Panc1 (cell line): Measurements from ENCODE around the gene SPACA6. TPM values are rescaled to one million over a fixed set of nuclear protein-coding genes. Genes with fewer than 3 reads are reported as not detected.

Experiments
- ATAC-seq: fragments of 200-7000 bp; cut with Tn5 transposase; 2 replicates; pipeline ENCODE4 v1.9.1; 2020; ENCODE audit warnings: mild to moderate bottlenecking, moderate library complexity
- BruUV-seq: library from RNA; stranded (reverse); fragments of 400-500 nt; replicated peaks from 2 replicates; lab custom pipeline; 2021; lab: Mats Ljungman, UMichigan
- CTCF ChIA-PET: fragments of 300-600 bp; sonication (Branson Sonifier 250); formaldehyde crosslinking; loops from one replicate; lab custom pipeline; 2022; ENCODE audit warnings: antibody characterized with exemption; lab: Charles Lee
- POLR2A ChIA-PET: fragments of 300-600 bp; sonication (Branson Sonifier 250); formaldehyde crosslinking; loops from one replicate; lab custom pipeline; 2022; ENCODE audit warnings: antibody characterized with exemption; lab: Charles Lee
- DNase-seq: peaks from one replicate; pipeline ENCODE4 v3.0.0-alpha.2; 2010; ENCODE audit warnings: low read depth, low spot score
- H3K27ac ChIP-seq: 2 replicates; pipeline ENCODE4 v1.5.1; 2011; ENCODE audit warnings: mild to moderate bottlenecking, low read length, inconsistent platforms
- H3K27me3 ChIP-seq: fragments of 200-500 bp; sonication (Bioruptor generic); 2 replicates; pipeline ENCODE4 v1.6.0; 2014; ENCODE audit warnings: low read length, inconsistent platforms; ENCODE audit not compliant: control insufficient read depth, insufficient read depth
- H3K36me3 ChIP-seq: fragments of 200-500 bp; sonication (Bioruptor generic); 2 replicates; pipeline ENCODE4 v1.5.1; 2014; ENCODE audit warnings: inconsistent platforms, mild to moderate bottlenecking, low read length, moderate library complexity; ENCODE audit not compliant: control insufficient read depth, insufficient read depth
- H3K4me1 ChIP-seq: 2 replicates; pipeline ENCODE4 v1.5.1; 2011; ENCODE audit warnings: inconsistent platforms, mild to moderate bottlenecking, low read length, moderate library complexity; ENCODE audit not compliant: control insufficient read depth, insufficient read depth
- H3K4me3 ChIP-seq, 2 experiments: 2 replicates each; pipeline ENCODE4 v1.5.1; 2011 to 2012; ENCODE audit warnings: low read depth in 2 of 2, low read length in 2 of 2, mild to moderate bottlenecking in 2 of 2, inconsistent platforms in 1 of 2, moderate library complexity in 1 of 2
- H3K9me3 ChIP-seq: fragments of 200-500 bp; sonication (Bioruptor generic); 2 replicates; pipeline ENCODE4 v1.5.1; 2014; ENCODE audit warnings: low read depth, mild to moderate bottlenecking, inconsistent platforms, low read length, moderate library complexity; ENCODE audit not compliant: control insufficient read depth, insufficient read depth
- POLR2AphosphoS5 ChIP-seq: IDR thresholded peaks from 2 replicates; pipeline ENCODE4 v1.6.1; 2012; ENCODE audit warnings: mild to moderate bottlenecking, low read depth, low read length, moderate library complexity
- SIN3A ChIP-seq: IDR thresholded peaks from 2 replicates; pipeline ENCODE4 v1.6.1; 2012; ENCODE audit warnings: low read depth, mild to moderate bottlenecking, low read length, moderate library complexity, borderline replicate concordance; ENCODE audit not compliant: insufficient read depth
- TCF7L2 ChIP-seq: IDR thresholded peaks from 2 replicates; pipeline ENCODE4 v1.6.1; 2011; ENCODE audit warnings: mild to moderate bottlenecking, low read depth, low read length, inconsistent platforms
- in situ Hi-C: cut with HindIII; loops from 2 replicates; pipeline ENCODE4 v1.10.0; 2016; ENCODE audit warnings: low sequenced_read_pairs, low pct_unique_long_range_greater_than_20kb
- intact Hi-C: fragments of 100-400 bp; cut with micrococcal nuclease; formaldehyde crosslinking; loops from one replicate; pipeline ENCODE4 v1.10.0; 2022; ENCODE audit not compliant: unreplicated experiment
- total RNA-seq: library from RNA; stranded (reverse); gene quantifications from one replicate; pipeline ENCODE4 v1.2.1, GENCODE V29; 2021; ENCODE audit not compliant: unreplicated experiment
- TF ChIP-seq, protein P1 (sequence below), 2 experiments: IDR thresholded peaks; 2 replicates each; pipeline ENCODE4 v1.6.1; 2011 to 2012; ENCODE audit warnings: low read depth in 2 of 2, control low read depth in 1 of 2, low read length in 1 of 2, mild to moderate bottlenecking in 1 of 2, moderate library complexity in 1 of 2; ENCODE audit not compliant: insufficient read depth in 1 of 2
- TF ChIP-seq, protein P2 (sequence below): fragments of 450-650 bp; IDR thresholded peaks from 2 replicates; pipeline ENCODE4 v1.5.1; 2017; ENCODE audit warnings: mild to moderate bottlenecking

SPACA6 gene
- total RNA-seq, 1 experiment from 2014 or later: 14.3 TPM

DNA sequence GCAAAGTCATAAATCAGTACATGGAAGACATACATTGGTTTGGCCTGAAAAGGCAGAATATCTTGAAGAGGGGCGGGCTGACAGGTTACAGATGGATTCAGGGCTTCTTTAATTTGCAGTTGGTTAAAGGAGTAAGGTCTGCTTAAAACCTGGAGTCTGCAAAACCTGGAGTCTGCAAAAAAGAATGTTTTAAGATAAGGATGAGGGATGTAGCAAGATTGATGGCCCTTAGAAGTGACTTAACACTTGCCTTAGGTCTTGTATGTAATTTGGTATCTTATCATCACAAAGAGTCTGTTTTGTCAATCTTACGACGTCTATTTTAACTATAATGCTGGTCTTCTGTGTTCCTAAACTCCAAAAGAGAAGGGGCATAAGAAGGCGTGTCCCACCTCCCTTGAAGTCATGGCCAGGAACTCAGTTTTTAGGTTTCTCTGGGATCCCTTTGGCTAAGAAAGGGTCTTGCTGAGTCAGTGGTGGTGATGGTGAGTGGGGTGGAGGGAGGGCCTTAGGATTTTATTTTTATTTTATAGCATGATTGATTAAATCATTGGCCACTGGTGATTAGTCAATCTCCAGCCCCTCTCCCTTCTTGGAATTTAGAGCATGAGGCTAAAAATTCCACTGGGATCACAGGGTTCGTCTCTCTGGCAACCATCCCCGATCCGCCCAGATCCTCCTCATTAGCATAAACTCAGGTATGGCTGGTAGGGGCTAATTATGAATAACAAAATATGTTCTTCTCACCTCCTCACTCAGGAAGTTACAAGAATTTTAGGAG is 40.8 kb downstream of the SPACA6 start:
- Histone ChIP-seq H3K4me1 (no peaks in the 10 kb centered on the region), H3K36me3 (no peaks in the 10 kb centered on the region), H3K27ac (no peak overlapping the region), H3K27me3 (peaks cover 3% of the 10 kb centered on the region; the same call in 1 of the 2 replicates), H3K4me3 (no peak overlapping the region), H3K9me3 (no peaks in the 10 kb centered on the region)
- ChIA-PET CTCF (no interaction called here), POLR2A (no interaction called here)
- ATAC-seq (no peak), DNase-seq (no peak)
- in situ Hi-C loops: no loop called here
- TF ChIP-seq SIN3A (no peak), POLR2AphosphoS5 (no peak), TCF7L2 (no peak)
- TF ChIP-seq, protein P1, sequence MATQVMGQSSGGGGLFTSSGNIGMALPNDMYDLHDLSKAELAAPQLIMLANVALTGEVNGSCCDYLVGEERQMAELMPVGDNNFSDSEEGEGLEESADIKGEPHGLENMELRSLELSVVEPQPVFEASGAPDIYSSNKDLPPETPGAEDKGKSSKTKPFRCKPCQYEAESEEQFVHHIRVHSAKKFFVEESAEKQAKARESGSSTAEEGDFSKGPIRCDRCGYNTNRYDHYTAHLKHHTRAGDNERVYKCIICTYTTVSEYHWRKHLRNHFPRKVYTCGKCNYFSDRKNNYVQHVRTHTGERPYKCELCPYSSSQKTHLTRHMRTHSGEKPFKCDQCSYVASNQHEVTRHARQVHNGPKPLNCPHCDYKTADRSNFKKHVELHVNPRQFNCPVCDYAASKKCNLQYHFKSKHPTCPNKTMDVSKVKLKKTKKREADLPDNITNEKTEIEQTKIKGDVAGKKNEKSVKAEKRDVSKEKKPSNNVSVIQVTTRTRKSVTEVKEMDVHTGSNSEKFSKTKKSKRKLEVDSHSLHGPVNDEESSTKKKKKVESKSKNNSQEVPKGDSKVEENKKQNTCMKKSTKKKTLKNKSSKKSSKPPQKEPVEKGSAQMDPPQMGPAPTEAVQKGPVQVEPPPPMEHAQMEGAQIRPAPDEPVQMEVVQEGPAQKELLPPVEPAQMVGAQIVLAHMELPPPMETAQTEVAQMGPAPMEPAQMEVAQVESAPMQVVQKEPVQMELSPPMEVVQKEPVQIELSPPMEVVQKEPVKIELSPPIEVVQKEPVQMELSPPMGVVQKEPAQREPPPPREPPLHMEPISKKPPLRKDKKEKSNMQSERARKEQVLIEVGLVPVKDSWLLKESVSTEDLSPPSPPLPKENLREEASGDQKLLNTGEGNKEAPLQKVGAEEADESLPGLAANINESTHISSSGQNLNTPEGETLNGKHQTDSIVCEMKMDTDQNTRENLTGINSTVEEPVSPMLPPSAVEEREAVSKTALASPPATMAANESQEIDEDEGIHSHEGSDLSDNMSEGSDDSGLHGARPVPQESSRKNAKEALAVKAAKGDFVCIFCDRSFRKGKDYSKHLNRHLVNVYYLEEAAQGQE (IDR thresholded peaks at IDR 0.05; ENCODE audit: insufficient read depth in 1 of 2, low read depth in 2 of 2, low read length in 1 of 2): no peak
- TF ChIP-seq, protein P2, sequence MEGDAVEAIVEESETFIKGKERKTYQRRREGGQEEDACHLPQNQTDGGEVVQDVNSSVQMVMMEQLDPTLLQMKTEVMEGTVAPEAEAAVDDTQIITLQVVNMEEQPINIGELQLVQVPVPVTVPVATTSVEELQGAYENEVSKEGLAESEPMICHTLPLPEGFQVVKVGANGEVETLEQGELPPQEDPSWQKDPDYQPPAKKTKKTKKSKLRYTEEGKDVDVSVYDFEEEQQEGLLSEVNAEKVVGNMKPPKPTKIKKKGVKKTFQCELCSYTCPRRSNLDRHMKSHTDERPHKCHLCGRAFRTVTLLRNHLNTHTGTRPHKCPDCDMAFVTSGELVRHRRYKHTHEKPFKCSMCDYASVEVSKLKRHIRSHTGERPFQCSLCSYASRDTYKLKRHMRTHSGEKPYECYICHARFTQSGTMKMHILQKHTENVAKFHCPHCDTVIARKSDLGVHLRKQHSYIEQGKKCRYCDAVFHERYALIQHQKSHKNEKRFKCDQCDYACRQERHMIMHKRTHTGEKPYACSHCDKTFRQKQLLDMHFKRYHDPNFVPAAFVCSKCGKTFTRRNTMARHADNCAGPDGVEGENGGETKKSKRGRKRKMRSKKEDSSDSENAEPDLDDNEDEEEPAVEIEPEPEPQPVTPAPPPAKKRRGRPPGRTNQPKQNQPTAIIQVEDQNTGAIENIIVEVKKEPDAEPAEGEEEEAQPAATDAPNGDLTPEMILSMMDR: no peak
- intact Hi-C loops: no loop called here
- no TSS peak for BruUV-seq

DNA sequence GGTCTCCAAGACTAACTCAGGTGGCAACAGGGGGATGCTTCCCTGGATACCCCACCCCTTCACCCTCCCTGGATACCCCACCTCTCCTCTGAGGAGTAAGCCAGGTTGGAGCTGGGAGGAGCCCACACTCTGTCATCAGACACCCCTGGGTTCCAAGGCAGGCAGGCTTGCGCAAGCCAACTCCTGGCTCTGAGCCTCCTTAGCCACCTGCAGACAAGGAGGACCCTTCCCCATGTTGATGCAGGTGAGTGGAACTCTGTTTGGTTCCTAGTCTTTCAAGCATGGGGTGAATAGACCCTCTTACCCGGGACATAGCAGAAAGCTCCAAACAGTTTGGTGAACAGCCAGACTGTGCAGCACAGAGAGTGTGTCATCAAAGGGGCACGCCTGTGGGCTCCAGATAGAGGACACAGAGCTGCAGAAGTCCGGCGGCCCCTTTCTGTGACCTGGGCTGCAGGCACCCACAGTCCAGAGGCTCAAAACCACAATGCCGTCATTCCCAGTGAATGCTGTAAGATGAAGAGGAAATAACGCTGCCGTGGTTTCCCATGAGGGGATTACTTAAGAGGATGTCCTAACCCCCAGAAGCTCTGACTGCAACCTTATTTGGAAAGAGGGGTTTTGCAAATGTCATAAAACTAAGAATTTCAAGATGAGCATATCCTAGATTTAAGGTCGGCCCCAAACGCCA is 42.8 kb downstream of the SPACA6 start:
- H3K27ac ChIP-seq: no peak overlapping the region
- no peak for DNase-seq
- TF ChIP-seq TCF7L2 (no peak), POLR2AphosphoS5 (no peak), SIN3A (no peak)
- TF ChIP-seq, protein P2: no peak
- TF ChIP-seq, protein P1 (IDR thresholded peaks at IDR 0.05; ENCODE audit: insufficient read depth in 1 of 2, low read depth in 2 of 2, low read length in 1 of 2): no peak
- POLR2A ChIA-PET: no interaction called here
- intact Hi-C loops (no loop called here), in situ Hi-C loops (no loop called here)
- H3K4me3 ChIP-seq: no peak overlapping the region
- H3K4me1 ChIP-seq: no peaks in the 10 kb centered on the region
- H3K27me3 ChIP-seq: peaks cover 3% of the 10 kb centered on the region; the same call in 1 of the 2 replicates
- CTCF ChIA-PET: no interaction called here
- no peak for ATAC-seq
- H3K36me3 ChIP-seq: no peaks in the 10 kb centered on the region
- no peaks in the 10 kb centered on the region for H3K9me3 ChIP-seq
- no TSS peak for BruUV-seq
